CD14-positive monocyte (primary cell): ENCODE measurements around the gene CCL25. TPM values are rescaled to one million over a fixed set of nuclear protein-coding genes. Genes with fewer than 3 reads are reported as not detected.
A peak's percentile ranks its signal among the peaks of the same experiment; 100 is the strongest.

Experiments used
- DNase-seq, 3 donors: peaks; one replicate each; pipeline ENCODE4 v3.0.0-alpha.2; 2011 to 2022
- H2AFZ ChIP-seq: 2 replicates; pipeline ENCODE4 v1.6.0; 2012; ENCODE audit warnings: mild to moderate bottlenecking, low read depth, low read length, inconsistent platforms; ENCODE audit not compliant: insufficient read depth, poor library complexity, severe bottlenecking
- H3K27ac ChIP-seq, 2 donors: 1 replicate in 1 of 2; 2 replicates in 1 of 2; pipeline ENCODE4 v1.5.1; 2012 to 2013; ENCODE audit warnings: low read length in 2 of 2, control low read depth in 1 of 2, inconsistent platforms in 1 of 2, low read depth in 1 of 2, mild to moderate bottlenecking in 1 of 2
- H3K27me3 ChIP-seq, 2 donors: one replicate each; pipeline versions ENCODE4 v1.6.0 to v1.6.1; 2011 to 2013; ENCODE audit warnings: low read length in 2 of 2; ENCODE audit not compliant: control insufficient read depth in 2 of 2, insufficient read depth in 2 of 2
- H3K36me3 ChIP-seq, 2 donors: replicated peaks in 1 of 2; 1 replicate in 1 of 2; 2 replicates in 1 of 2; pipeline versions ENCODE4 v1.5.1 to v1.6.1; 2012 to 2013; ENCODE audit warnings: low read length in 2 of 2, control low read depth in 1 of 2, inconsistent platforms in 1 of 2, mild to moderate bottlenecking in 1 of 2; ENCODE audit not compliant: insufficient read depth in 2 of 2, control insufficient read depth in 1 of 2
- H3K4me1 ChIP-seq, 2 donors: 1 replicate in 1 of 2; 2 replicates in 1 of 2; pipeline versions ENCODE4 v1.5.1 to v1.6.1; 2012 to 2013; ENCODE audit warnings: low read length in 2 of 2, control low read depth in 1 of 2, inconsistent platforms in 1 of 2, mild to moderate bottlenecking in 1 of 2, moderate library complexity in 1 of 2; ENCODE audit not compliant: insufficient read depth in 2 of 2, control insufficient read depth in 1 of 2
- H3K4me2 ChIP-seq: replicated peaks from 2 replicates; pipeline ENCODE3; 2012; ENCODE audit warnings: low read length, moderate library complexity, mild to moderate bottlenecking; ENCODE audit not compliant: poor library complexity, severe bottlenecking; ENCODE audit errors: extremely low read depth
- H3K4me3 ChIP-seq, 3 experiments: fragments of 200-600 bp in 1 of 3; sonication (generic) in 1 of 3; replicated peaks in 1 of 3; 1 replicate in 2 of 3; 2 replicates in 1 of 3; pipeline ENCODE4 v1.5.1; 2011 to 2013; ENCODE audit warnings: low read length in 3 of 3, mild to moderate bottlenecking in 3 of 3, control low read depth in 2 of 3, low read depth in 2 of 3, inconsistent platforms in 1 of 3, moderate library complexity in 1 of 3
- H3K79me2 ChIP-seq: 2 replicates; pipeline ENCODE4 v1.6.0; 2012; ENCODE audit warnings: mild to moderate bottlenecking, control low read depth, inconsistent platforms, low read length, moderate library complexity; ENCODE audit not compliant: insufficient read depth
- H3K9ac ChIP-seq: 2 replicates; pipeline ENCODE4 v1.6.0; 2017; ENCODE audit warnings: low read length, mild to moderate bottlenecking; ENCODE audit not compliant: insufficient read depth, poor library complexity, severe bottlenecking
- H3K9me3 ChIP-seq, 2 donors: replicated peaks in 1 of 2; 1 replicate in 1 of 2; 2 replicates in 1 of 2; pipeline versions ENCODE4 v1.5.1 to v1.6.1; 2012 to 2013; ENCODE audit warnings: low read length in 2 of 2, control low read depth in 1 of 2; ENCODE audit not compliant: control insufficient read depth in 1 of 2, insufficient read depth in 1 of 2
- H4K20me1 ChIP-seq: 2 replicates; pipeline ENCODE4 v1.6.0; 2012; ENCODE audit warnings: mild to moderate bottlenecking, low read length, control low read depth, moderate library complexity; ENCODE audit not compliant: insufficient read depth
- H3K27ac Mint-ChIP-seq, 7 donors: one replicate each; pipeline ENCODE4 v1.8.0; 2020; ENCODE audit warnings: mild to moderate bottlenecking in 7 of 7, mixed read lengths in 7 of 7, moderate library complexity in 6 of 7, inconsistent platforms in 2 of 7
- H3K27me3 Mint-ChIP-seq, 3 donors: one replicate each; pipeline ENCODE4 v1.8.0; 2021 to 2022; ENCODE audit warnings: low read depth in 3 of 3, mild to moderate bottlenecking in 3 of 3, mixed read lengths in 3 of 3, moderate library complexity in 3 of 3, inconsistent platforms in 1 of 3
- H3K36me3 Mint-ChIP-seq, 2 donors: one replicate each; pipeline ENCODE4 v1.8.0; 2020; ENCODE audit warnings: mixed read lengths in 2 of 2, inconsistent platforms in 1 of 2, mild to moderate bottlenecking in 1 of 2
- H3K4me1 Mint-ChIP-seq: one replicate; pipeline ENCODE4 v1.8.0; 2020; ENCODE audit warnings: mild to moderate bottlenecking, mixed read lengths
- H3K4me3 Mint-ChIP-seq, 2 donors: one replicate each; pipeline ENCODE4 v1.8.0; 2020; ENCODE audit warnings: mild to moderate bottlenecking in 2 of 2, mixed read lengths in 2 of 2, moderate library complexity in 1 of 2
- H3K9me3 Mint-ChIP-seq, 7 donors: one replicate each; pipeline ENCODE4 v1.8.0; 2020 to 2022; ENCODE audit warnings: mixed read lengths in 7 of 7, mild to moderate bottlenecking in 6 of 7, moderate library complexity in 6 of 7, inconsistent platforms in 2 of 7
- CTCF ChIP-seq: fragments of 200-600 bp; IDR thresholded peaks from one replicate; pipeline ENCODE4 v1.8.0; 2022; ENCODE audit warnings: antibody characterized with exemption, mild to moderate bottlenecking
- WGBS: methylation state at CpG from one replicate; pipeline ENCODE4 v1.1.5; 2013; ENCODE audit warnings: missing lambda C conversion rate; ENCODE audit not compliant: insufficient coverage; 5-methylcytosine and 5-hydroxymethylcytosine counted together
- intact Hi-C, 2 donors: fragments of 100-400 bp; cut with micrococcal nuclease; formaldehyde crosslinking; loops; one replicate each; pipeline versions ENCODE4 v1.15.0 to v1.15.1; 2023
- polyA plus RNA-seq, 3 donors: library from polyadenylated mRNA; depleted of rRNA in 1 of 3; unstranded in 2 of 3; stranded (reverse) in 1 of 3; fragments of 300-500 nt in 2 of 3; fragments of >200 nt in 1 of 3; fragmentation: Illumina TruSeq in 2 of 3; gene quantifications; 1 replicate in 2 of 3; 2 replicates in 1 of 3; pipeline ENCODE4 v1.2.3, GENCODE V29; 2012 to 2021

The CCL25 gene
- polyA plus RNA-seq, 3 donors: not detected

- no peak overlapping the region for H3K9ac ChIP-seq
- Mint-ChIP-seq H3K36me3 (no peaks in the 10 kb centered on the region), H3K4me1 (peaks cover 2% of the 10 kb centered on the region), H3K27me3 (peaks cover 6 to 11% (median 6%) of the 10 kb centered on the region in 3 donors), H3K4me3 (no peak overlapping the region), H3K27ac (no peak overlapping the region), H3K9me3 (no peaks in the 10 kb centered on the region)
- no peak overlapping the region for H3K27ac ChIP-seq
- H3K36me3 ChIP-seq: no peaks in the 10 kb centered on the region
- TF ChIP-seq CTCF: no peak
- H3K4me1 ChIP-seq: peaks cover 0 to under 1% of the 10 kb centered on the region in 2 donors
- no peak for DNase-seq
- no peak overlapping the region for H3K4me3 ChIP-seq
- no peaks in the 10 kb centered on the region for H3K9me3 ChIP-seq
- H3K79me2 ChIP-seq: no peaks in the 10 kb centered on the region
- intact Hi-C loops: no loop called here
- no peak overlapping the region for H3K4me2 ChIP-seq
- no peaks in the 10 kb centered on the region for H3K27me3 ChIP-seq
- WGBS: 95% methylated on average over 5 of the region's 7 CpGs
- H2AFZ ChIP-seq: no peak overlapping the region
- no peaks in the 10 kb centered on the region for H4K20me1 ChIP-seq
Observed at GRCh38 chr19:8057545-8058270, 5.1 kb downstream of the CCL25 start.

- intact Hi-C loops: no loop called here
- Histone ChIP-seq H3K79me2 (no peaks in the 10 kb centered on the region), H3K9ac (peak overlapping the region; percentile 36), H3K4me2 (peak overlapping the region; percentile 46), H4K20me1 (no peaks in the 10 kb centered on the region), H3K36me3 (no peaks in the 10 kb centered on the region), H2AFZ (peak overlapping the region; percentile 70), H3K27me3 (no peaks in the 10 kb centered on the region), H3K9me3 (peaks cover 13% of the 10 kb centered on the region in 2 donors), H3K4me1 (peaks cover 10 to 17% of the 10 kb centered on the region in 2 donors), H3K4me3 (no peak overlapping the region), H3K27ac (no peak overlapping the region)
- H3K4me3 Mint-ChIP-seq: peak overlapping the region; percentile 31 to 42
- H3K27me3 Mint-ChIP-seq: peaks cover 8 to 10% (median 10%) of the 10 kb centered on the region in 3 donors
- WGBS: 62% methylated on average over 22 of the region's 24 CpGs
- H3K36me3 Mint-ChIP-seq: no peaks in the 10 kb centered on the region
- peak overlapping the region in 3 of 7 donors; percentile 43 to 66 (median 46) for H3K27ac Mint-ChIP-seq
- DNase-seq: no peak
- TF ChIP-seq CTCF: no peak
- H3K4me1 Mint-ChIP-seq: peaks cover 16% of the 10 kb centered on the region
- H3K9me3 Mint-ChIP-seq: peaks cover 6 to 14% (median 11%) of the 10 kb centered on the region in 7 donors
Observed at GRCh38 chr19:8064911-8065874, 12.6 kb downstream of the CCL25 start.
